ENCODE measurements around the gene LDLR. TPM values are rescaled to one million over a fixed set of nuclear protein-coding genes. Genes with fewer than 3 reads are reported as not detected.

Gene LDLR
- polyA plus RNA-seq, 2 of the 4 experiments (the other 2 are of a cell fraction) = 29.2 to 55.8 TPM

- no peak for FAIRE-seq
- ChIA-PET POLR2A (interaction anchor here (0.5 kb wide), 1 partner anchor 166 kb away, joined by 4 read pairs; no protein-coding TSS in a partner anchor), CTCF (interaction anchor here (0.7 to 2.1 kb wide), 3 partner anchors 35 to 64 kb away, joined by 3 to 5 read pairs (median 3); no protein-coding TSS in a partner anchor)
- no peak; a peak in 1 of 6 replicates for ATAC-seq
- H3K27ac ChIP-seq = peak overlapping the region; percentile 92 to 97
- peak overlapping the region; percentile 98 for H3K4me2 ChIP-seq
- H3K9me3 ChIP-seq = no peaks in the 10 kb centered on the region
- DNase-seq (ENCODE audit: low read depth in 1 of 2, low spot score in 1 of 2) = peak; percentile 50 to 82
- H3K4me3 ChIP-seq = peak overlapping the region; percentile 79
- H3K4me1 ChIP-seq = peaks cover 58% of the 10 kb centered on the region
- peak; percentile 38; the same call in 1 of the 2 replicates for TF ChIP-seq TP53 (CRISPR knock-in tag; IDR thresholded peaks at IDR 0.05)
- 0 out of 2 replicates have a peak, but pooled peaks have one; percentile 16 for TF ChIP-seq GATA3 (IDR thresholded peaks at IDR 0.05; ENCODE audit: borderline replicate concordance)
- no peak for TF ChIP-seq RFX5 (IDR thresholded peaks at IDR 0.05)
- TF ChIP-seq MAX (IDR thresholded peaks at IDR 0.05) = peak; percentile 47; the same call in 1 of the 2 replicates
- no peak for TF ChIP-seq PBX3 (IDR thresholded peaks at IDR 0.05)
- 0 out of 2 replicates have a peak, but pooled peaks have one; percentile 29 for TF ChIP-seq TFCP2L1 (CRISPR knock-in tag; IDR thresholded peaks at IDR 0.05)
- no peak for TF ChIP-seq MAZ (IDR thresholded peaks at IDR 0.05; ENCODE audit: borderline replicate concordance, low read depth, low read length)
- no peak for TF ChIP-seq HOXB13 (CRISPR knock-in tag; IDR thresholded peaks at IDR 0.05; ENCODE audit: low read depth)
- TF ChIP-seq HOXA7 (CRISPR knock-in tag; IDR thresholded peaks at IDR 0.05) = 0 out of 2 replicates have a peak, but pooled peaks have one; percentile 13
- TF ChIP-seq POLR2AphosphoS2 (conservative IDR thresholded peaks at IDR 0.05; ENCODE audit: low read length) = no peak
- no peak for TF ChIP-seq HES2 (IDR thresholded peaks at IDR 0.05)
- TF ChIP-seq MYC (IDR thresholded peaks at IDR 0.05; ENCODE audit: borderline replicate concordance, low read length) = no peak
- TF ChIP-seq SMC3 (IDR thresholded peaks at IDR 0.05) = no peak
- no peak for TF ChIP-seq FOSL2 (IDR thresholded peaks at IDR 0.05)
- peak; percentile 83 for TF ChIP-seq FOSL2 (CRISPR knock-in tag; IDR thresholded peaks at IDR 0.05)
- TF ChIP-seq FOXS1 (CRISPR knock-in tag; IDR thresholded peaks at IDR 0.05) = no peak
- 0% methylated on average over 8 of the region's 8 CpGs for WGBS (ENCODE audit: missing lambda C conversion rate)
Measured at GRCh38 chr19:11091703-11092153, 2.5 kb downstream of the LDLR start.

GRCh38 chr19:11092181-11092538, 2.9 kb downstream of the LDLR start:
- Histone ChIP-seq H3K9me3 (no peaks in the 10 kb centered on the region), H3K4me1 (peaks cover 58% of the 10 kb centered on the region), H3K27ac (peak overlapping the region; percentile 92 to 97), H3K4me3 (peak overlapping the region; percentile 79; the same call in 2 of the 3 replicates), H3K4me2 (peak overlapping the region; percentile 98)
- ATAC-seq (no peak), DNase-seq (ENCODE audit: low read depth in 1 of 2, low spot score in 1 of 2) (peak; percentile 43 to 62), FAIRE-seq (no peak)
- WGBS (ENCODE audit: missing lambda C conversion rate) = 36% methylated on average over 6 of the region's 6 CpGs
- TF ChIP-seq USF2 (IDR thresholded peaks at IDR 0.05) = no peak
- CTCF ChIA-PET = interaction anchor here (1.2 to 2.1 kb wide), 3 partner anchors 34 to 56 kb away, joined by 3 to 5 read pairs (median 3); no protein-coding TSS in a partner anchor
- POLR2A ChIA-PET = interaction anchor here (0.5 kb wide), 1 partner anchor 166 kb away, joined by 4 read pairs; no protein-coding TSS in a partner anchor

GRCh38 chr19:11093689-11094238, 4.5 kb downstream of the LDLR start:
- no peak overlapping the region for H3K4me3 ChIP-seq
- CTCF ChIA-PET = interaction anchor here (0.6 to 2.1 kb wide), 6 partner anchors 11 to 157 kb away, joined by 3 to 9 read pairs (median 4); no protein-coding TSS in a partner anchor
- no peak for ATAC-seq

More at GRCh38 chr19:11093689-11094238, 4.5 kb downstream of the LDLR start:
- FAIRE-seq (no peak), DNase-seq (ENCODE audit: low read depth in 1 of 2, low spot score in 1 of 2) (no peak)
- WGBS (ENCODE audit: missing lambda C conversion rate) = 94% methylated on average over 15 of the region's 15 CpGs
- TF ChIP-seq NR3C1 (IDR thresholded peaks at IDR 0.05) (no peak), ATOH8 (CRISPR knock-in tag; IDR thresholded peaks at IDR 0.05; ENCODE audit: low read depth) (no peak), CHD2 (IDR thresholded peaks at IDR 0.05; ENCODE audit: low read length, partially characterized antibody) (no peak), RARB (CRISPR knock-in tag; IDR thresholded peaks at IDR 0.05) (no peak), FOSL2 (IDR thresholded peaks at IDR 0.05) (no peak), FOSL2 (CRISPR knock-in tag; IDR thresholded peaks at IDR 0.05) (no peak), HDAC2 (IDR thresholded peaks at IDR 0.05) (no peak)
- no peaks in the 10 kb centered on the region for H3K9me3 ChIP-seq
- H3K4me2 ChIP-seq = no peak overlapping the region
- peak overlapping the region in 1 of 2 experiments; percentile 97; a peak in 2 of 6 replicates for H3K27ac ChIP-seq
- H3K4me1 ChIP-seq = peaks cover 48% of the 10 kb centered on the region
- POLR2A ChIA-PET = no interaction called here
